ENCODE results near the gene PKMYT1.

PKMYT1 gene

GRCh38 chr16:3001316-3001715, 21.1 kb upstream of the PKMYT1 start:
- no peak overlapping the region for H3K4me3 ChIP-seq (ENCODE audit: low read depth, low read length)

GRCh38 chr16:3000540-3000939, 20.3 kb upstream of the PKMYT1 start:
- H3K4me3 ChIP-seq (ENCODE audit: low read depth, low read length) = no peak overlapping the region

- no peak overlapping the region for H3K4me3 ChIP-seq (ENCODE audit: low read depth, low read length)
These were observed 19.7 kb upstream of the PKMYT1 start for GRCh38 chr16:2999929-3000328.

- no peak overlapping the region for H3K4me3 ChIP-seq (ENCODE audit: low read depth, low read length)
These were observed 16.1 kb upstream of the PKMYT1 start for GRCh38 chr16:2996298-2996697.

- no peak overlapping the region for H3K4me3 ChIP-seq (ENCODE audit: low read depth, low read length)
These were observed 12.3 kb upstream of the PKMYT1 start for GRCh38 chr16:2992383-2993081.

- H3K4me3 ChIP-seq (ENCODE audit: low read depth, low read length) = no peak overlapping the region
These were observed 11.5 kb upstream of the PKMYT1 start for GRCh38 chr16:2991566-2992261.

GRCh38 chr16:2990891-2991290, 10.6 kb upstream of the PKMYT1 start:
- H3K4me3 ChIP-seq (ENCODE audit: low read depth, low read length) = no peak overlapping the region

- H3K4me3 ChIP-seq (ENCODE audit: low read depth, low read length) = no peak overlapping the region
These were observed 8.4 kb upstream of the PKMYT1 start for GRCh38 chr16:2988590-2989099.

- H3K4me3 ChIP-seq (ENCODE audit: low read depth, low read length) = no peak overlapping the region
These were observed 7.6 kb upstream of the PKMYT1 start for GRCh38 chr16:2987833-2988232.

GRCh38 chr16:2987286-2987685, 7.0 kb upstream of the PKMYT1 start:
- no peak overlapping the region for H3K4me3 ChIP-seq (ENCODE audit: low read depth, low read length)

GRCh38 chr16:2986623-2987188, 6.5 kb upstream of the PKMYT1 start:
- no peak overlapping the region for H3K4me3 ChIP-seq (ENCODE audit: low read depth, low read length)

GRCh38 chr16:2985893-2986355, 5.7 kb upstream of the PKMYT1 start:
- H3K4me3 ChIP-seq (ENCODE audit: low read depth, low read length) = no peak overlapping the region

GRCh38 chr16:2985462-2985861, 5.2 kb upstream of the PKMYT1 start:
- H3K4me3 ChIP-seq (ENCODE audit: low read depth, low read length) = no peak overlapping the region

- no peak overlapping the region for H3K4me3 ChIP-seq (ENCODE audit: low read depth, low read length)
These were observed 3.5 kb upstream of the PKMYT1 start for GRCh38 chr16:2983706-2984136.

GRCh38 chr16:2982402-2982801, 2.2 kb upstream of the PKMYT1 start:
- H3K4me3 ChIP-seq (ENCODE audit: low read depth, low read length) = no peak overlapping the region

- H3K4me3 ChIP-seq (ENCODE audit: low read depth, low read length) = no peak overlapping the region
These were observed 1.6 kb upstream of the PKMYT1 start for GRCh38 chr16:2981899-2982250.

GRCh38 chr16:2981177-2981898, 1.1 kb upstream of the PKMYT1 start:
- H3K4me3 ChIP-seq (ENCODE audit: low read depth, low read length) = peak overlapping the region; percentile 72

- peak overlapping the region; percentile 72 for H3K4me3 ChIP-seq (ENCODE audit: low read depth, low read length)
These were observed 498 bp downstream of the PKMYT1 start for GRCh38 chr16:2979669-2980226.

- H3K4me3 ChIP-seq (ENCODE audit: low read depth, low read length) = no peak overlapping the region
These were observed 2.8 kb downstream of the PKMYT1 start for GRCh38 chr16:2977440-2977839.

GRCh38 chr16:2976673-2977072, 3.6 kb downstream of the PKMYT1 start:
- H3K4me3 ChIP-seq (ENCODE audit: low read depth, low read length) = no peak overlapping the region

GRCh38 chr16:2976201-2976600, 4.0 kb downstream of the PKMYT1 start:
- no peak overlapping the region for H3K4me3 ChIP-seq (ENCODE audit: low read depth, low read length)

All from iPS-11a (cell line).